Neuronal stem cell (in vitro differentiated cells): ENCODE data around the gene ZNF473.

Experiments
- DNase-seq: peaks from one replicate; pipeline ENCODE4 v3.0.0-alpha.2; 2013; ENCODE audit warnings: low spot score
- H2AFZ ChIP-seq: one replicate; pipeline ENCODE4 v1.6.1; 2013; ENCODE audit warnings: mild to moderate bottlenecking, low read length, inconsistent platforms
- H2AK5ac ChIP-seq: 2 replicates; pipeline ENCODE4 v1.6.1; 2013; ENCODE audit warnings: low read depth, mild to moderate bottlenecking, inconsistent platforms, low read length, moderate library complexity, mixed read lengths
- H2BK120ac ChIP-seq: 2 replicates; pipeline ENCODE4 v1.6.1; 2013; ENCODE audit warnings: low read depth, mild to moderate bottlenecking, inconsistent platforms, low read length, moderate library complexity, mixed read lengths
- H2BK12ac ChIP-seq: one replicate; pipeline ENCODE4 v1.6.1; 2013; ENCODE audit warnings: low read length, inconsistent platforms
- H2BK15ac ChIP-seq: 2 replicates; pipeline ENCODE4 v1.6.1; 2013; ENCODE audit warnings: mild to moderate bottlenecking, low read length, inconsistent platforms, mixed read lengths
- H2BK5ac ChIP-seq: one replicate; pipeline ENCODE4 v1.6.1; 2013; ENCODE audit warnings: inconsistent platforms, mild to moderate bottlenecking, low read length, moderate library complexity
- H3K14ac ChIP-seq: one replicate; pipeline ENCODE4 v1.6.1; 2013; ENCODE audit warnings: low read length, inconsistent platforms
- H3K18ac ChIP-seq: 2 replicates; pipeline ENCODE4 v1.6.1; 2013; ENCODE audit warnings: low read length, inconsistent platforms
- H3K23ac ChIP-seq: 2 replicates; pipeline ENCODE4 v1.6.1; 2013; ENCODE audit warnings: low read depth, mild to moderate bottlenecking, mixed read lengths, low read length, inconsistent platforms; ENCODE audit not compliant: poor library complexity
- H3K27ac ChIP-seq: replicated peaks from 3 replicates; pipeline ENCODE4 v1.5.1; 2013; ENCODE audit warnings: low read length, inconsistent platforms
- H3K27me3 ChIP-seq, 3 experiments: 2 replicates each; pipeline ENCODE4 v1.6.1; 2013; ENCODE audit warnings: low read length in 3 of 3, mild to moderate bottlenecking in 2 of 3, inconsistent platforms in 1 of 3, low read depth in 1 of 3, mixed read lengths in 1 of 3, moderate library complexity in 1 of 3; ENCODE audit not compliant: control insufficient read depth in 3 of 3, insufficient read depth in 3 of 3
- H3K36me3 ChIP-seq, 2 donors: replicated peaks in 1 of 2; 2 replicates each; pipeline ENCODE4 v1.6.1; 2013; ENCODE audit warnings: low read length in 2 of 2; ENCODE audit not compliant: control insufficient read depth in 2 of 2, insufficient read depth in 2 of 2
- H3K4ac ChIP-seq: 2 replicates; pipeline ENCODE4 v1.6.1; 2013; ENCODE audit warnings: inconsistent platforms, mild to moderate bottlenecking, low read length, moderate library complexity
- H3K4me1 ChIP-seq, 2 donors: 1 replicate in 1 of 2; 2 replicates in 1 of 2; pipeline ENCODE4 v1.6.1; 2013; ENCODE audit warnings: low read length in 2 of 2, low read depth in 1 of 2; ENCODE audit not compliant: control insufficient read depth in 2 of 2, insufficient read depth in 1 of 2
- H3K4me2 ChIP-seq: one replicate; pipeline ENCODE4 v1.6.1; 2013; ENCODE audit warnings: mild to moderate bottlenecking, low read length, inconsistent platforms; ENCODE audit not compliant: insufficient read depth, poor library complexity, severe bottlenecking
- H3K4me3 ChIP-seq, 2 donors: 2 replicates each; pipeline ENCODE4 v1.5.1; 2013; ENCODE audit warnings: low read length in 2 of 2, mild to moderate bottlenecking in 2 of 2, inconsistent platforms in 1 of 2, moderate library complexity in 1 of 2
- H3K79me1 ChIP-seq: one replicate; pipeline ENCODE4 v1.6.1; 2013; ENCODE audit warnings: low read depth, mild to moderate bottlenecking, inconsistent platforms, low read length, moderate library complexity
- H3K9ac ChIP-seq: one replicate; pipeline ENCODE4 v1.6.1; 2013; ENCODE audit warnings: mild to moderate bottlenecking, low read depth, low read length, inconsistent platforms; ENCODE audit not compliant: poor library complexity
- H3K9me3 ChIP-seq, 2 donors: replicated peaks in 1 of 2; 2 replicates each; pipeline versions ENCODE3 to v1.6.1; 2013; ENCODE audit warnings: low read length in 2 of 2, mild to moderate bottlenecking in 2 of 2, inconsistent platforms in 1 of 2, low read depth in 1 of 2, mixed read lengths in 1 of 2, moderate library complexity in 1 of 2; ENCODE audit not compliant: control insufficient read depth in 2 of 2, insufficient read depth in 1 of 2
- H4K8ac ChIP-seq: one replicate; pipeline ENCODE4 v1.6.1; 2013; ENCODE audit warnings: low read depth, mild to moderate bottlenecking, inconsistent platforms, low read length, moderate library complexity
- H4K91ac ChIP-seq: one replicate; pipeline ENCODE4 v1.6.1; 2013; ENCODE audit warnings: low read length, low read depth, mild to moderate bottlenecking, inconsistent platforms; ENCODE audit not compliant: poor library complexity
- WGBS, 2 donors: extraction: QIAGEN DNeasy Blood & Tissue Kit; methylation state at CpG; one replicate each; pipeline ENCODE4 v1.1.7; 2013; ENCODE audit warnings: missing lambda C conversion rate in 2 of 2, mixed read lengths in 1 of 2; ENCODE audit not compliant: insufficient read length in 2 of 2, insufficient replicate concordance in 1 of 2; ENCODE audit errors: extremely low coverage in 2 of 2; 5-methylcytosine and 5-hydroxymethylcytosine counted together

ZNF473 gene

DNA sequence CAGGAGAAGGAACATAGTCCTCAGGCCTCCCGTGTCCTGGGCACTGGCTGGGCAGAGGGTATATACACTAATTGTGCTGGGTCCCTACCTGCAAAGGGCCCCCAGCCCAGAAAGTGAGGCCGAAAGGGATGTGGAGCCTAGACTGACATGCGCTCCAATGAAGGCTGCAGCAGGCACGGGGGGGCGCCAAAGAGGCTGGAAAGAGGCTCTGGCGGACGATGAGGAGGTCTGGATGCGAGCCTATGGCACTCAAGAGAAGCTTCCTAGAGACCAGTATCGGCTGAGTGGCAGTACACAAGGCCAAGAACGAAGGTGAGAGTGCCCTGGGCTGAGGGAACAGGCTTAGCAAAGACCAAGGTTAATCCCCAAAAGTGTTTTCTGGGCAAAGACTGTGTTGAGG is 17.3 kb upstream of the ZNF473 start:
- Histone ChIP-seq H3K9ac (no peak overlapping the region), H3K14ac (no peak overlapping the region), H3K27ac (no peak overlapping the region), H2BK15ac (no peak overlapping the region), H3K79me1 (peaks cover 2% of the 10 kb centered on the region), H4K8ac (no peak overlapping the region), H3K4me2 (no peak overlapping the region), H2BK5ac (no peak overlapping the region), H3K4me1 (no peaks in the 10 kb centered on the region), H3K23ac (no peak overlapping the region), H2BK120ac (no peak overlapping the region), H2AK5ac (no peak overlapping the region), H3K9me3 (no peaks in the 10 kb centered on the region), H3K4ac (no peak overlapping the region), H2AFZ (no peak overlapping the region), H3K18ac (no peak overlapping the region), H3K27me3 (no peaks in the 10 kb centered on the region), H4K91ac (peak overlapping the region; percentile 14), H2BK12ac (no peak overlapping the region), H3K36me3 (peaks cover 21 to 67% of the 10 kb centered on the region in 2 donors), H3K4me3 (no peak overlapping the region)
- WGBS, 2 donors = no CpG with 5 or more reads among the region's 10 CpGs
- no peak for DNase-seq

DNA sequence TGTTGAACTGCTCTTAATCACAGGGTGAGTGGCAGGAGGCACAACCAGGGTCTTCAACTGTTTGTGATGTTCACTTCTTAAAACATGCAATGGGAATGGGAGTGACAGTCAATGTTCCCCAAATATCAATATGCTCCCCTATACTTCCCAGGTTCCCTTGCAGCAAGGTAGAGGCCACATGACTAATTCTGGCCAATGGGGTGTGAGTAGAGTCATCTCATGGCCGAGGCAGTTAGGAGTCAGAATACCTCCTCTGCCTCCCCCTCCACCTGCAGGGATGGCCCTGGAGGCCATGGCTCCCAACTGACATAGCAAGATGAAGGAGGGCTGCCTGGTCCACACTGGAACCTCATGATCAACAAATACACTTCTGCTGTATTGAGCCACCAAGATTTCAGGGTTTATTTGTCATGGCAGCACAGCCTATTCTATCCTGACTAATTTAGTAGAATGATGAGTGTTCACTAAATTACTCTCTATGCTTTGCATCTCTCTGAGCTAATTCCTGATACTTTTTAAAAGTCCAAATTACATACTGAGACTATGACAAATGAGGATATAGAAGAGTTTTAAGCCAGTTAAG is 9.5 kb upstream of the ZNF473 start:
- H4K91ac ChIP-seq = no peak overlapping the region
- H4K8ac ChIP-seq = no peak overlapping the region
- H3K4ac ChIP-seq = no peak overlapping the region
- H3K4me3 ChIP-seq = no peak overlapping the region
- no peak for DNase-seq
- H2BK15ac ChIP-seq = no peak overlapping the region
- H3K36me3 ChIP-seq = peaks cover 18 to 66% of the 10 kb centered on the region in 2 donors
- H2BK5ac ChIP-seq = no peak overlapping the region
- no CpG with 5 or more reads among the region's 1 CpG for WGBS, 2 donors
- H2BK120ac ChIP-seq = no peak overlapping the region
- H3K27ac ChIP-seq = no peak overlapping the region
- no peak overlapping the region for H3K4me2 ChIP-seq
- no peak overlapping the region for H3K14ac ChIP-seq
- H2AFZ ChIP-seq = no peak overlapping the region
- H3K27me3 ChIP-seq = no peaks in the 10 kb centered on the region
- no peaks in the 10 kb centered on the region for H3K4me1 ChIP-seq
- H2AK5ac ChIP-seq = no peak overlapping the region
- no peaks in the 10 kb centered on the region for H3K9me3 ChIP-seq
- no peak overlapping the region for H3K18ac ChIP-seq
- no peak overlapping the region for H3K23ac ChIP-seq
- no peaks in the 10 kb centered on the region for H3K79me1 ChIP-seq
- H3K9ac ChIP-seq = no peak overlapping the region
- no peak overlapping the region for H2BK12ac ChIP-seq

DNA sequence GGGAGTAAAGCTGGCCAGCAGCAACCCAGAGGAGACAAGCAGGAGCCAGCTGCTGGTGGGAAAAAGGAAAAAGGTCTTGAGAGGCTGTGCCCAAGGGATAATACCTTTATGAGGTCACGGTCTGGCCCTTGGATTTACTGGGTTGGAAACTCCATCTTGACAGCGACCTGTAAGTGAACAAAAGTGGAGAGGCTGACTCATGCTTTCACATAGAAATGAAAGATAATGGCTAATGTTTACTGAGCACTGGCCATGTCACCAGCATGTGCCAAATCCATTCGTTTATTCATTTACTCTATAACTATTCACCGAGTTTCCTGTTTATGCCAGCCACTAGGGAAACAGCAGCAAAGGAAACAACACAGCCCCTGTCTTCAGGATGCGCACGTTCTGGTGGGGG is 5.3 kb upstream of the ZNF473 start:
- Histone ChIP-seq H3K9ac (no peak overlapping the region), H2BK5ac (no peak overlapping the region), H3K9me3 (no peaks in the 10 kb centered on the region), H3K4ac (no peak overlapping the region), H3K4me1 (peaks cover 2 to 3% of the 10 kb centered on the region in 2 donors), H3K36me3 (peaks cover 9 to 39% of the 10 kb centered on the region in 2 donors), H4K8ac (no peak overlapping the region), H2AK5ac (no peak overlapping the region), H3K23ac (no peak overlapping the region), H3K27me3 (no peaks in the 10 kb centered on the region), H2BK15ac (no peak overlapping the region), H4K91ac (no peak overlapping the region), H2AFZ (no peak overlapping the region), H3K4me2 (no peak overlapping the region), H3K18ac (no peak overlapping the region), H3K27ac (no peak overlapping the region), H3K4me3 (no peak overlapping the region), H3K79me1 (peaks cover 2% of the 10 kb centered on the region), H2BK120ac (no peak overlapping the region), H2BK12ac (no peak overlapping the region), H3K14ac (no peak overlapping the region)
- WGBS, 2 donors = no CpG with 5 or more reads among the region's 6 CpGs
- DNase-seq = no peak

- Histone ChIP-seq H2BK120ac (no peak overlapping the region), H3K9me3 (peaks cover 0 to 7% of the 10 kb centered on the region in 2 donors), H3K27me3 (no peaks in the 10 kb centered on the region), H4K91ac (no peak overlapping the region), H2BK5ac (no peak overlapping the region), H3K36me3 (peaks cover 2 to 19% of the 10 kb centered on the region in 2 donors), H3K14ac (no peak overlapping the region), H3K4me1 (peaks cover 5 to 6% of the 10 kb centered on the region in 2 donors), H3K27ac (no peak overlapping the region), H2BK12ac (no peak overlapping the region), H2AK5ac (no peak overlapping the region), H2BK15ac (no peak overlapping the region), H3K9ac (no peak overlapping the region), H3K4me2 (no peak overlapping the region), H2AFZ (no peak overlapping the region), H3K4ac (no peak overlapping the region), H3K79me1 (peaks cover 5% of the 10 kb centered on the region), H3K4me3 (no peak overlapping the region), H3K18ac (no peak overlapping the region), H4K8ac (no peak overlapping the region), H3K23ac (no peak overlapping the region)
- no CpG with 5 or more reads among the region's 7 CpGs for WGBS, 2 donors
- no peak for DNase-seq
Measured at GRCh38 chr19:50022823-50023222, 3.0 kb upstream of the ZNF473 start.
